ENCODE results near the gene KAT2B.

Gene KAT2B

GRCh38 chr3:20066850-20067617, 26.8 kb downstream of the KAT2B start:
- DNase-seq, result no peak

- no peak for DNase-seq
These were observed 28.4 kb downstream of the KAT2B start for GRCh38 chr3:20068512-20069177.

GRCh38 chr3:20069178-20069532, 28.9 kb downstream of the KAT2B start:
- no peak for DNase-seq

- no peak for DNase-seq
These were observed 30.9 kb downstream of the KAT2B start for GRCh38 chr3:20071175-20071574.

- DNase-seq, result no peak
These were observed 32.2 kb downstream of the KAT2B start for GRCh38 chr3:20072422-20072821.

GRCh38 chr3:20073068-20073467, 32.8 kb downstream of the KAT2B start:
- no peak for DNase-seq

- no peak for DNase-seq
These were observed 33.4 kb downstream of the KAT2B start for GRCh38 chr3:20073683-20074082.

GRCh38 chr3:20074226-20075063, 34.2 kb downstream of the KAT2B start:
- no peak for DNase-seq

GRCh38 chr3:20075197-20075596, 35.0 kb downstream of the KAT2B start:
- no peak for DNase-seq

GRCh38 chr3:20076296-20076997, 36.2 kb downstream of the KAT2B start:
- no peak for DNase-seq

- DNase-seq, result no peak
These were observed 36.8 kb downstream of the KAT2B start for GRCh38 chr3:20077068-20077467.

- DNase-seq, result peak; percentile 32
These were observed 38.0 kb downstream of the KAT2B start for GRCh38 chr3:20078194-20078714.

- no peak for DNase-seq
These were observed 39.4 kb downstream of the KAT2B start for GRCh38 chr3:20079621-20080020.

- DNase-seq, result peak; percentile 32
These were observed 40.8 kb downstream of the KAT2B start for GRCh38 chr3:20080956-20081554.

- DNase-seq, result no peak
These were observed 43.0 kb downstream of the KAT2B start for GRCh38 chr3:20083253-20083652.

- no peak for DNase-seq
These were observed 43.7 kb downstream of the KAT2B start for GRCh38 chr3:20083953-20084352.

- DNase-seq, result no peak
These were observed 51.2 kb downstream of the KAT2B start for GRCh38 chr3:20091331-20092047.

GRCh38 chr3:20095470-20095869, 55.2 kb downstream of the KAT2B start:
- DNase-seq, result no peak

- no peak for DNase-seq
These were observed 56.0 kb downstream of the KAT2B start for GRCh38 chr3:20096135-20096685.

GRCh38 chr3:20097015-20097414, 56.8 kb downstream of the KAT2B start:
- DNase-seq, result no peak

- DNase-seq, result no peak
These were observed 58.8 kb downstream of the KAT2B start for GRCh38 chr3:20099060-20099459.

All from NCI-H510A (cell line).